Measurements from ENCODE around the gene SSBP3.
A peak's percentile ranks its signal among the peaks of the same experiment; 100 is the strongest.

Gene SSBP3

GRCh38 chr1:54365398-54365797 lies 40.8 kb downstream of the SSBP3 start:
- no peak overlapping the region for H3K4me3 ChIP-seq (ENCODE audit: low read depth, low read length)
- no peak for DNase-seq (ENCODE audit: low read depth)
- no peak for TF ChIP-seq CTCF (conservative IDR thresholded peaks at IDR 0.05; ENCODE audit: low read depth, low read length)

GRCh38 chr1:54364995-54365394 lies 41.2 kb downstream of the SSBP3 start:
- DNase-seq (ENCODE audit: low read depth), result no peak
- TF ChIP-seq CTCF (conservative IDR thresholded peaks at IDR 0.05; ENCODE audit: low read depth, low read length), result no peak
- no peak overlapping the region for H3K4me3 ChIP-seq (ENCODE audit: low read depth, low read length)

- H3K4me3 ChIP-seq (ENCODE audit: low read depth, low read length), result no peak overlapping the region
- TF ChIP-seq CTCF (conservative IDR thresholded peaks at IDR 0.05; ENCODE audit: low read depth, low read length), result no peak
- no peak for DNase-seq (ENCODE audit: low read depth)
Observed at GRCh38 chr1:54364582-54364981, 41.6 kb downstream of the SSBP3 start.

- no peak for TF ChIP-seq CTCF (conservative IDR thresholded peaks at IDR 0.05; ENCODE audit: low read depth, low read length)
- no peak for DNase-seq (ENCODE audit: low read depth)
- no peak overlapping the region for H3K4me3 ChIP-seq (ENCODE audit: low read depth, low read length)
Observed at GRCh38 chr1:54363925-54364324, 42.3 kb downstream of the SSBP3 start.

- no peak overlapping the region for H3K4me3 ChIP-seq (ENCODE audit: low read depth, low read length)
- no peak for DNase-seq (ENCODE audit: low read depth)
- TF ChIP-seq CTCF (conservative IDR thresholded peaks at IDR 0.05; ENCODE audit: low read depth, low read length), result no peak
Observed at GRCh38 chr1:54362881-54363340, 43.3 kb downstream of the SSBP3 start.

- DNase-seq (ENCODE audit: low read depth), result no peak
- no peak overlapping the region for H3K4me3 ChIP-seq (ENCODE audit: low read depth, low read length)
- peak; percentile 25 for TF ChIP-seq CTCF (conservative IDR thresholded peaks at IDR 0.05; ENCODE audit: low read depth, low read length)
Observed at GRCh38 chr1:54361342-54361741, 44.9 kb downstream of the SSBP3 start.

- H3K4me3 ChIP-seq (ENCODE audit: low read depth, low read length), result no peak overlapping the region
- no peak for DNase-seq (ENCODE audit: low read depth)
- TF ChIP-seq CTCF (conservative IDR thresholded peaks at IDR 0.05; ENCODE audit: low read depth, low read length), result peak; percentile 22
Observed at GRCh38 chr1:54360165-54361005, 45.8 kb downstream of the SSBP3 start.
